Stimulated activated CD8-positive, alpha-beta memory T cell treated with anti-CD3 and anti-CD28 coated beads, Interleukin-7, amount 100 ng/mL, for 48 hours (primary cell): ENCODE data around the gene TIGD3.
A peak's percentile ranks its signal among the peaks of the same experiment; 100 is the strongest.

Experiments used
- DNase-seq, 2 donors: peaks; one replicate each; pipeline ENCODE4 v3.0.0-alpha.2; 2020; ENCODE audit warnings: low read depth in 1 of 2; ENCODE audit errors: extremely low read depth in 1 of 2

TIGD3 gene, protein sequence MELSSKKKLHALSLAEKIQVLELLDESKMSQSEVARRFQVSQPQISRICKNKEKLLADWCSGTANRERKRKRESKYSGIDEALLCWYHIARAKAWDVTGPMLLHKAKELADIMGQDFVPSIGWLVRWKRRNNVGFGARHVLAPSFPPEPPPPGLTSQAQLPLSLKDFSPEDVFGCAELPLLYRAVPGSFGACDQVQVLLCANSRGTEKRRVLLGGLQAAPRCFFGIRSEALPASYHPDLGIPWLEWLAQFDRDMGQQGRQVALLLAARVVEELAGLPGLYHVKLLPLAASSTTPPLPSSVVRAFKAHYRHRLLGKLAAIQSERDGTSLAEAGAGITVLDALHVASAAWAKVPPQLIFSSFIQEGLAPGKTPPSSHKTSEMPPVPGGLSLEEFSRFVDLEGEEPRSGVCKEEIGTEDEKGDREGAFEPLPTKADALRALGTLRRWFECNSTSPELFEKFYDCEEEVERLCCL

DNA sequence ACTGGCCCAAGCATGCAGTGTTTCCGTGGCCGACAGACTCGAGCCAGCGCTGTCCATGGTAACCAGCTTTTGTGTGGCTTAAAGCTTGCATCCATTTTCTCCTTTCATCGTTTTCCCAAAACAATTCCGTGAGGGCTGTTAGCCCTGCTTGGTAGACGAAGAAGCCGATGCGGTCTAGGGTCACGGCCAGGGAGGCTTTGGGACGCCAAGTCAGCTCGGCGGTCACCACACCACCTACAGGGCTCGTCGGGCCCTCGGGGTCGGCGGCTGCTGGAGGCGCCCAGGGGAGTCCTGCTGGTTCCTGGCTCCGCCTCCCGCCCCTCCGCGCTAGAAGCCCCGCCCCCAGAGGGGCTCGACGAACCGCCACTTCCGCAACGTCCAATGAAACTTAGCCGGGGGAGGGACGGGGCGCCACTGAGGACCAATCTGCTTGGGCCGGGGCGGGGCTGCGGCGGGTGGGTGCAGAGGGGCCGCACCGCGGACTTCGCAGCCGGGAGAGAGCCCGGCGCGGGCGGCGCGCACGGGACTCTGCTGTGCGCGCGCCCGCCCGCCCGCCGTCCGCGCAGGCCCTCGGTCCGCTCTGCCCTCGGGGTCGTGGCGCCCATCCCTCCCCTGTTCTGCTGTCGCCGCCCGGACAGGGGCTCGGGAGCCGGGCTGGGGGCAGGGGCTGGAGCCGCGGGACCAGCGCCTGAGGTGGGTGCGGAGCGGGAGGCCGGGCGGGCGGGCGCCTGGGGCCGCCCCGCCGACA lies at the start of gene TIGD3:
Gene TIGD3, plus strand, starts transcription at position 487 of the 748 bp plus-strand sequence. CDS start 1,058 bp downstream, outside the sequence.
- peak; percentile 97 for DNase-seq

- no peak for DNase-seq
Measured at GRCh38 chr11:65305501-65306268, 48.9 kb upstream of the TIGD3 start.

- no peak for DNase-seq
Measured at GRCh38 chr11:65307298-65308229, 47.0 kb upstream of the TIGD3 start.

- DNase-seq = no peak
Measured at GRCh38 chr11:65308281-65308891, 46.2 kb upstream of the TIGD3 start.

GRCh38 chr11:65309006-65309405 lies 45.5 kb upstream of the TIGD3 start:
- no peak for DNase-seq

- no peak for DNase-seq
Measured at GRCh38 chr11:65310215-65310614, 44.3 kb upstream of the TIGD3 start.

DNA sequence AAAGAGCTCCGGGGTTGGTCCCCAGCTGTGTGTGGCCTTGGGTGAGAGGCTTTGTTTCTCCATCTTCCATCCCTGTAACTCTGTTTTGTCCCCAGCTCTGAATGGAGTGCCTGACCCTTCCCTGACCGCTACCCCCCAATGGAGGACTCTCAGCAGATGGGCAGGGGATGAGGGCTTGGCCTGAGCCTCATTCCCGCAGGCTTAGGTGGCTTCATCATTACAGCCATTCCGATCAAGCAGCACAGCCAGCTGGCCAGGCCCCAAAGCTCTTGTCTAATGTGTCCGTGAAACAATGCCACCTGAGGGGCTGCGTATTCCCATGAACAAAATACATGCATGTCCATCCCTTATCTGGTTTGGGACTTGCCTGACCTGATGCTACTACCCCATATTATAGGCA lies 43.8 kb upstream of the TIGD3 start:
- DNase-seq = no peak

DNA sequence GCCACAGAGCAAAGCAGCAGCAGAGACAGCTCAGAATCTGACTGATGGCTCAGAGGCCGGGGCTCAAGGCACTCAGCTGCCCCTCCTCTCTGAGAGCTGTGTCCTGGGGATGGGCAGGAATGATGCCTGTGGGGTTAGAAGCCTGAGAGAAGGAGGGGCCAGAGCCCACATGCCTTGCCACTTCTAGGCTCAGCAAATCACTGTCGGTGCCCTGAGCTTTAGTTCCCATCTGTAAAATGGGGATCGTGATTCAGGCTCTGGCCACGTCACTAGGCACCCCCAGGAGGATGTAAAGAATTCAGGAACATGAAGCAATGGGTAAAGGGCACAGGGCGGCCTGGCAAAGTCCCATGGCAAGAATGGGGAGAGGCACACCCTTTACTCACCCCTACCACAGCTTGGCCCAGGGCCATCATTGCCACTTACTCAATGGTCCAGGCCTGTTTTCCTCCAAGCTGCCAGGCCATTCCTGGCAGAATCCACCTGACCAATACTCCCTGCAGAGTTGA lies 43.3 kb upstream of the TIGD3 start:
- DNase-seq = no peak

DNA sequence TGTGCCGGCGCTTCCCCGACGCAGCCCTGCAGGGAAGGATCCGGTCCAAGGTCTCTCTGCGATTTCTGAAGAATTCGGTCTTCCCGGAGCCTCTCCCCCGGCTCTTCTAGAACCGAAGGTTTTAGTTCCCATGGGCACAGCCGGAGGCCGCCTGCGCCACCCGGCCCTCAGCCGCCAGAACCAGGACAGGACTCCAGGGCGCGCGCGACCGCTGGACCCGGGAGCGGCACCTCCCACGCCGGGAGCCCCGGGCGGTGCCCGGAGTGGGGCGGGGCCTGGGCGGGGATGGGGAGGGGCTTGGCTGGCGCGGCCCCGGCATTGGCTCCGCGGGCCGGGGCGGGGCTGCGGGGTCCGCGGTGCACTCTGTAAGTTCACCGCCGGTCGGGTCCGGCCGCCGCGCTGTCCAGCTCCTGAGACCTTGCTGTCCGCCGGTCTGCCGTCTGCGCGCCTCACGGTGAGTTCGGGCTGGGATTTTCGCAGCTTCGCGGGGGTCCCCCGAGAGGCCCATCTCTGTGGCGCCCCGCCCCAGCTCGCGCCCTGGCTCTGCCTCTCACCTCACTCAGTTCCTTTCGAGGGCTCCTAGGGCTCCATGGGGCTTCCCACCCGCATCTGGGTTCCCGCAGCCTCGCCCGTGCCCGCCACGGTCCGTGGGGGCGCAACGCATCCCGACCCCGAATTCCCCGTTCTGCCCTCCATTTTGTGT lies 39.9 kb upstream of the TIGD3 start, which contains the start of gene CDC42EP2:
Gene CDC42EP2, plus strand, starts transcription at position 366 of the 703 bp plus-strand sequence. CDS start 6,033 bp downstream, outside the sequence.
- peak; percentile 50 to 62 for DNase-seq

DNA sequence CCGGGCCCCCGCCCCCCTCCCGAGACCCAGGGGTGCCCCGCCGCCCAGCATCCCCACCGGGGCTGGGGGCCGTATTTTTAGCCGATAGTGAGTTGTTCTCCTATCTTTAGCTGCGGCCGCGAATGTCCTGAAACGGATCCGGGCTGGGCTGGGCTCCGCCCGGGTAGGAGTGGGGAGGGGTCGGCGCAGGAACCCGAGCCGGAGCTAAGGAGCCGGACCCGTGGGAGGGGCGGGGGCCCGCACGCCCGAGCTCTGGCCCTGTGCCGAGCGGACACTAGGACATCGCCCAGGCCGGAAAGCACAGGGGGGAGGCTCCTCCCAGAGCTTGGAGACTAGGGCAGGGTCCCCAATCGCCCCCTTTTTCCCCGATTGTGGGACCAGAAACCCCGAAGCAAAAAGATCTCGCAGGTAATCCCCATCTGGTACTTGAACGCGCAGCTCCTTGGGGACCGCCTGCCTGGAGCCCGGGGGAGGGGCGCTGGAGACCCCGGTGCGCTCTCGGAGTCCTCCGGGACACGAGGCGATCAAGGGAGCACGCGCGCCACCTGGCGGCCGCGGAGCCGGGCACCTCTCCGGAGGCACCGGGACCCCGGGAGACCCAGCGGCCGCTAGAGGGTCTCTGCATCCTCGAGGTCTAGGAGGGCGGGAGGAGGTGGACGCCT lies 39.2 kb upstream of the TIGD3 start:
- peak; percentile 63 for DNase-seq

- no peak for DNase-seq
Measured at GRCh38 chr11:65315866-65316226, 38.7 kb upstream of the TIGD3 start.

- no peak for DNase-seq
Measured at GRCh38 chr11:65316227-65317024, 38.1 kb upstream of the TIGD3 start.

- DNase-seq = no peak
Measured at GRCh38 chr11:65317025-65317786, 37.3 kb upstream of the TIGD3 start.

GRCh38 chr11:65320386-65321075 lies 34.0 kb upstream of the TIGD3 start:
- DNase-seq = no peak

- DNase-seq = no peak
Measured at GRCh38 chr11:65321076-65321475, 33.5 kb upstream of the TIGD3 start.

DNA sequence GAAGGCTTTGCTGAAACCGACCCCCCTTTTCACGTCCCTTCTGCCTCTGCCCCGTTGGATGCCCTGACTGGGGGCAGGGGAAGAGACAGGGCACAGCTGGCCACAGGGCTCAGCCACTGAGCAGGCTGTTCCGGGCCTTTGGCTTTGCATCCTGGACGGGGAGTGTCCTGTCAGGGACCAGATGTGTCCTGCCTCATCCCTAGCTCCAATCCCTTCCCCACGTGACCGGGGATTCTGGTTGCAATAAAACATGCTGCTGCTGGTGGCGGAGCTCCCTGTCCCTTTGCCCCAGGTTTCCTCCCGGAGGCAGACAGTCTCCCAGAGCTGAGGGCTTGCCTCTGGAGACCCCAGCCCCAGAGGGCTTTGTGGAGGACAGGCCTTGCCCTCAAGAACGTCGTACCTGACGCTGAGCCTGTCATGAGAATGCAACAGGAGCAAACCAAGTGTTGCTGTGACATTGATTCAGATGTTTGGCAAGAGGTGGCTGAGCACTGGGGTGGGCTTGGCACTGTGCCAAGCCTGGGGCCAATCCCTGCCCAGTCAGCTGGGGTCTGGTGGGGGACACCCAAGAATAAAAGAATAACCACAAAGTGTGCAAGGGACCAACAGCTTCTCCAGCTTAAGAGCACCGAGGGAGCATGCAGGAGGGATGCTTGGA lies 32.6 kb upstream of the TIGD3 start:
- DNase-seq = no peak
